ENCODE data around the gene SLC44A5. TPM values are rescaled to one million over a fixed set of nuclear protein-coding genes. Genes with fewer than 3 reads are reported as not detected.

SLC44A5 gene
- total RNA-seq, 1 experiment from 2014 or later = 2.4 TPM

GRCh38 chr1:75366595-75366994, 244.3 kb downstream of the SLC44A5 start:
- Histone ChIP-seq H3K18ac (ENCODE audit: insufficient read length, low read depth, low read length) (no peak overlapping the region), H3K27me3 (ENCODE audit: insufficient read depth, low read length) (no peaks in the 10 kb centered on the region), H3K9me3 (ENCODE audit: control insufficient read depth, low read depth, low read length) (no peaks in the 10 kb centered on the region), H4K91ac (ENCODE audit: insufficient read length, low read depth, low read length) (no peak overlapping the region), H3K27ac (ENCODE audit: insufficient read length, low read depth, low read length) (no peak overlapping the region), H4K20me1 (ENCODE audit: control insufficient read depth, insufficient read depth, insufficient read length) (no peaks in the 10 kb centered on the region), H3K4ac (ENCODE audit: low read depth, low read length) (no peak overlapping the region), H2BK20ac (ENCODE audit: low read depth, low read length, poor library complexity, severe bottlenecking) (no peak overlapping the region), H3K79me2 (ENCODE audit: insufficient read depth, low read length) (no peaks in the 10 kb centered on the region), H3K23me2 (ENCODE audit: insufficient read length, low read depth, low read length, poor library complexity, severe bottlenecking) (no peaks in the 10 kb centered on the region), H3K14ac (ENCODE audit: insufficient read depth, low read length) (no peak overlapping the region), H2BK5ac (ENCODE audit: insufficient read length, low read length) (no peak overlapping the region), H2BK12ac (ENCODE audit: insufficient read length, low read depth, low read length) (no peak overlapping the region), H3K56ac (ENCODE audit: insufficient read length, low read depth, low read length) (no peak overlapping the region), H2BK120ac (ENCODE audit: low read depth, low read length, poor library complexity, severe bottlenecking) (no peak overlapping the region), H3K4me2 (ENCODE audit: insufficient read depth, insufficient read length, low read length) (no peak overlapping the region), H2AK5ac (ENCODE audit: insufficient read length, low read length) (no peak overlapping the region), H3T11ph (ENCODE audit: low read length) (no peak overlapping the region), H2BK15ac (ENCODE audit: low read depth, low read length) (no peak overlapping the region), H2AFZ (ENCODE audit: low read length) (no peak overlapping the region), H3K79me1 (ENCODE audit: insufficient read depth, low read depth, low read length, poor library complexity, severe bottlenecking) (no peaks in the 10 kb centered on the region), H3K9ac (ENCODE audit: extremely low read depth, insufficient read length, low read length) (no peak overlapping the region), H3K23ac (ENCODE audit: insufficient read length, low read depth, low read length) (no peak overlapping the region), H4K5ac (ENCODE audit: insufficient read length, low read depth, low read length) (no peak overlapping the region), H4K8ac (replicated peaks; ENCODE audit: insufficient read length, low read depth, low read length) (no peak overlapping the region), H3K4me1 (ENCODE audit: insufficient read depth, low read length) (no peaks in the 10 kb centered on the region; the same call in 1 of the 2 replicates)
- DNase-seq = no peak
- Mint-ChIP-seq H3K4me1 (peaks cover 0 to 12% of the 10 kb centered on the region in 2 experiments; a peak in 2 of 4 replicates), H3K9me3 (peaks cover 7 to 9% of the 10 kb centered on the region in 2 experiments), H3K27ac (no peak overlapping the region), H3K36me3 (ENCODE audit: insufficient read depth in 1 of 3, low read depth in 3 of 3) (peaks cover 0 to 6% (median 1%) of the 10 kb centered on the region in 3 experiments; a peak in 3 of 7 replicates), H3K27me3 (ENCODE audit: low read depth) (no peaks in the 10 kb centered on the region), H3K4me3 (no peak overlapping the region)
- WGBS (ENCODE audit: extremely low coverage, insufficient read length, low lambda C conversion rate) = no CpG with 5 or more reads among the region's 1 CpG
- no peak for TF ChIP-seq CTCF (conservative IDR thresholded peaks at IDR 0.05)
